Measurements from ENCODE around the gene ITGB1BP2.
"Not testable (repeated sequence)": the region's sequence is repeated elsewhere in the genome, so short reads cannot be mapped to it uniquely, and the experiment has no call there.

ITGB1BP2 gene

DNA sequence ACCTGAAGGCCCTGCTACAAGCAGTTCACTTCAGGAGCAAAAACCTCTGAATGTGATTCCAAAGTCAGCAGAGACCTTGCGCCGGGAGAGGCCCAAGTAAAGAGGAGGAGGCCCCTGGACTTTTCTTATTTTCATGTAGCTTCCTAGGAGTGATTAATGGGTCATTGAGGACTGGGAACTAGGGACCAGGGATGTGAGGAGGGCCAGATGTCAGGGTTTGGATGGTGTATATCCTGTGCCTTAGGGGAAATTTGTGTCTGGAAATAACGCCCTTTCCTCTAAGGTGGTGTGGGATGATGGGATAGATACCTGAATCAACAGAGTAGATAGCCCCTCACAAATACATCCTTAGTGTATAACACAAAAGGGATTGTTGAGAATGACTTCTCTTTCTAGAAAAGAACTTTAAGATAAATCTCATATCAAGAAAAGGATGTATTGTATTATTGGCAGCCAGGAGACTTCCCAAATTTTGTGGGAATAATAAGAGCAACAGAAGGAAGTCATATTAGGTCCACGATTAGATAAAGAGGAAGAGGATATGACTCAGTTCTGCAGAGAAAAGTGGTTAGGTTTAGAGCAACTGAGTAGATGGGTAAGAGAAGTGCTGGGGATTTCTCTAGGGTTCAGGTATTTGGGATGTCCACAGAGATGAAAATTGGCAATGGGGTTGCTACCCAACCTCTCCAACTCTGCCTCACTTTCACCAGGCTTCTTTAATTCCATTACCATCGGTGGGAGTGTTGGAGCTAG is 1.1 kb downstream of the ITGB1BP2 start:
- DNase-seq: no peak

DNA sequence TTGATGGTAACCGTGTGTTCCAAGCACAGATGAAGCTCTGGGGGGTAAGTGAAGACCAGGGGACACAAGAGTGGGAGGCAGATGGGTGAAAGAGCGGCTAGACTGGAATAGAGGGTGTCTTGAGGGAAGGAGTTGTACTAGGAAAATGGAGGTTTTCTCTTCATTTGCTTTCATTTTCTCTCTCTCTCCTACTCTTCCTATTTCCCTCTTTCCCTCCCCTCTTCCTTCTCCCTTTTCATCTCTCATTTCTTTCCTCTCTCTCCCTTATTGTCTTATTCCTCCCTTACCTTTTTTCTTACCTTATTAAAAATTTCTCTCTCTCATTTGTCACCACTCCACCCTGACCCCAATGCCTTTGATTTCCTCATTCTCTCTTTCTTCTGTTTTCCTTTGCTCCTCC is 3.0 kb downstream of the ITGB1BP2 start:
- DNase-seq: no peak

DNA sequence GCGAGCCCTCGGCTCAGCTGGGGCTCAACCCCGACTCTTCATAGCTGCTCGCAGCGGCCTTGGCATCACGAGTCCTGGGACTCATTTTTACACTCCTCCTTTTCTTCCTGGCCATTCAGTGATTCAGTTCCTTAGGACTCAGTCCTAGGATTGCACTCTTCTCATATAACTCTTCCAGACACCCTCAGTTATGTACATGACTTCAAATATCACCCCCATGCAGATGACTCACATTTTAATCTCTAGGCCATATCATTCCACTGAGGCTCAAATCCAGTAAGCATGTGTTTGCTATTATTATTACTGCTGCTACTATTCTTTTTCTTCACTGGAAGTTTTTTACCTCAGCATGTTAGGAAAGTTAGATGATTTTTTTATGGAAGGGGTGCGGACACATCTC is 14.4 kb downstream of the ITGB1BP2 start:
- no peak for DNase-seq

DNA sequence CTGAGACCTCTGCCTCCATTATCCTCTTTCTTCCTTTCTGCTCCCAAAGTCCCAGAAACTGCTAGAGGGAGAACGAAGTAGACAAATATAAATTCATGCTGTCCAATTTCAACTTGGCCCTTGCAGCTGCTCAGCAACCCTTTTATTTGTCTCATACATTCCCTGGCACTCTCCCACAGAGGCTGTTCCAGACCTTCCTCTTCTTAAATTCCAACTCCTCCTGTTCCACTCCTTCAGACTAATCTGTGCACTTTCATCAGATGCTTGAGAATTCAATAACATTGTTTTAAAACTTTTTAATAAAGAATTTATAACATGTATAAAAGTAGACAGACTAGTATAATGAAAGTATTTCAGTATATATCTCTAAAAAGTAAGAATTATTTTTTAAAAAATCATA is 15.4 kb downstream of the ITGB1BP2 start:
- not testable (repeated sequence) for DNase-seq

- DNase-seq: no peak
Observed at GRCh38 chrX:71320126-71320525, 18.6 kb downstream of the ITGB1BP2 start.

DNA sequence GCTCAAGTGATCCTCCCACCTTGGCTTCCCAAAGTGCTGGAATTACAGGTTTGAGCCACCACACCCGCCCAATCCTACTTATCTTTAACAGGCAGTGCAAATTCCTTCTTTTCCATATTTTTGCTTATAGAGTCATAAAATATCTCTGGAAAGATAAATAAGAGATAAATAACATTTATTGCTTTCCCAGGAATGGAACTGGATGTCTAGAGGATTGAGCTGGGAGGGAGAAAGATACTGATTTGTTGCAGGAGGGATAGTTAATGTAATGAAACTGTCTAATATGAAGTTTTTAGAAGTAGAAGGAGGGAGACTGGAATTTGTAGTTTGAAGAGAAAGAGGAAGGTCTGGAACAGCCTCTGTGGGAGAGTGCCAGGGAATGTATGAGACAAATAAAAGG is 20.2 kb downstream of the ITGB1BP2 start:
- no peak for DNase-seq

DNA sequence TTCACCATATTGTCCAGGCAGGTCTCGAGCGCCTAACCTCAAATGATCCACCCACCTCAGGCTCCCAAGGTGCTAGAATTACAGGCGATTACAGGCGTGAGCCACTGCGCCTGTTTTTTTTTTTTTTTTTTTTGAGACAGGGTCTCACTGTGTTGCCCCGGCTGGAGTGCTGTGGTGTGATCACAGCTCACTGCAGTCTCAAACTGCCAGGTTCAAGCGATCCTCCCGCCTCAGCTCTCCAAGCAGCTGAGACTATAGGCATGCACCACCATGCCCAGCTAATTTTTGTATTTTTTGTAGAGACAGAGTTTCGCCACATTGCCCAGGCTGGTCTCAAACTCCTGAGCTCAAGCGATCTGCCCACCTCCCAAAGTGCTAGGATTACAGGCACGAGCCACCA is 22.9 kb downstream of the ITGB1BP2 start:
- not testable (repeated sequence) for DNase-seq

DNA sequence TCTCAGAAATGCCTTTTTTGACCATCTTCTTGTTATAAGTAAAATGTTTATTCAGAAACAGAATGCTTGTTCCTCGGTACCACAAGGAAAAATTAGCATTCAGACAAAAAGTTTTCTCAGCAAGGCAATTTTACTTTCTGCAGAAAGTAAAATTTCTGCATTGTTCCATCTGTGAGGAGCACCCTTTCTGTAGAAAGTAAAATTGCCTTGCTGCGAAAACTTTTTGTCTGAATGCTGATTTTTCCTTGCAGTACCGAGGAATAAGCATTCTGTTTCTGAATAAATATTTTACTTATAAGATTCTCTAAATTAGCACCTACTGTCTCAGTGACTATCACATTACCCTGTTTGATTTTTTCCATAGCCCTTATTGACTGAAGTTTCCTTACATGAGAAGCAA is 24.8 kb downstream of the ITGB1BP2 start:
- DNase-seq: no peak

GRCh38 chrX:71349151-71349665 is 47.7 kb downstream of the ITGB1BP2 start:
- DNase-seq: not testable (repeated sequence)

GRCh38 chrX:71349867-71350266 is 48.3 kb downstream of the ITGB1BP2 start:
- not testable (repeated sequence) for DNase-seq

DNA sequence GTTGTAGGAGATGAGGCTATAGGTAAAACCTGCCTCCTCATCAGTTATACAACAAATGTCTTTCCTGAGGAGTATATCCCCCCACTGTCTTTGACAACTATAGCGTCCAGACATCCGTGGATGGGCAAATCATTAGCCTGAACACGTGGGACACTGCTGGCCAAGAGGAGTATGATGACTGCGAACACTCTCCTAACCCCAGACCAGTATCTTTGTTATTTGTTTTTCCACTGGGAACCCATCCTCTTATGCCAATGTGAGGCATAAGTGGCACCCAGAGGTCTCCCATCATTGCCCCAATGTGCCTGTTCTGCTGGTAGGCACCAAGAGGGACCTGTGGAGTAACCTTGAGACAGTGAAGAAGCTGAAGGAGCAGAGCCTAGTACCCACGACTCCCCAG is 50.9 kb downstream of the ITGB1BP2 start:
- DNase-seq: not testable (repeated sequence)

Data from NCI-H2171 (cell line).